ENCODE measurements around the gene GTSE1. TPM values are rescaled to one million over a fixed set of nuclear protein-coding genes. Genes with fewer than 3 reads are reported as not detected.
A peak's percentile ranks its signal among the peaks of the same experiment; 100 is the strongest.

The GTSE1 gene
- total RNA-seq, 2 experiments from 2014 or later, result 67.6 to 76.2 TPM

DNA sequence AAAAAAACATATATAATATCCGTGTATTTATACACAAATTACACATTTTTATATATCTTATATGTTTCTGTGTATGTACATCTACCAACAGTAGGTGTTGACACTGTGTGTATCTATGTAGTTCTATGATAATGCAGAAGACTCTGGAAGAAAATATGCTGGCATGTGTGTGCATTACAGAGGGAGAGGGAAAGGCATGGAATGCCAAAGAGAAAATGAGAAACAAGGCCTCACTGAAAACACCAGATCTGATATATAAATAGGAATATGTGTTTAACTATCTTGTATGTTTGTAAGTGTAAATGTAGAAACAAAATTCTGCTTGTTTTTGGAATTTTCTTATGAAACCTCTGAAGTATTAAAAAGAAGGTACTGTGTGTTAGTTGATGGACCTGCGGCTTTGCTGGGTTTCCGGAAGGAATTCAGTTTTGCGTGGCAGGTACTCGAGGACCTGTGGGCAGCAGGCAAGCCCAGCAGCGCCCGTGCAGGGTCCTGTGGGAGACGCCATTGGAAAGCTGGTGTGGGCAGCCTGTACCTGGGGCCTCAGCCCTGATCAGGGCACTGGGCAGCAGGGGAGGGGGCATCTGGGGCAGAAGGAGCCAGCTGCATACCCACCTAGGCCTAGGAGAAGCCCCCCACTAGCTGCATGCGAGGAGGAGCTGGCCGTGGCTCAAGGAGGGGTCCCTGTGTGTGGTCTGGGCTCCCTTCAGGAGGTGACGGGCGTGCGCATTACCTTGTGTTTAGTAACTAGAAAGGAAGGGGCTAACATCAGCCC lies 31.2 kb downstream of the GTSE1 start:
- no peak overlapping the region for H3K4me3 Mint-ChIP-seq
- H3K36me3 Mint-ChIP-seq (ENCODE audit: low read depth), result peaks cover 61% of the 10 kb centered on the region
- H3K9me3 Mint-ChIP-seq, result no peaks in the 10 kb centered on the region
- ChIA-PET CTCF (no interaction called here), POLR2A (interaction anchor here (1.1 kb wide), 1 partner anchor 9 kb away, joined by 3 read pairs; no protein-coding TSS in a partner anchor)
- DNase-seq, result no peak
- H3K27me3 Mint-ChIP-seq, result no peaks in the 10 kb centered on the region
- no peak overlapping the region for H3K27ac Mint-ChIP-seq
- no peaks in the 10 kb centered on the region for H3K4me1 Mint-ChIP-seq

DNA sequence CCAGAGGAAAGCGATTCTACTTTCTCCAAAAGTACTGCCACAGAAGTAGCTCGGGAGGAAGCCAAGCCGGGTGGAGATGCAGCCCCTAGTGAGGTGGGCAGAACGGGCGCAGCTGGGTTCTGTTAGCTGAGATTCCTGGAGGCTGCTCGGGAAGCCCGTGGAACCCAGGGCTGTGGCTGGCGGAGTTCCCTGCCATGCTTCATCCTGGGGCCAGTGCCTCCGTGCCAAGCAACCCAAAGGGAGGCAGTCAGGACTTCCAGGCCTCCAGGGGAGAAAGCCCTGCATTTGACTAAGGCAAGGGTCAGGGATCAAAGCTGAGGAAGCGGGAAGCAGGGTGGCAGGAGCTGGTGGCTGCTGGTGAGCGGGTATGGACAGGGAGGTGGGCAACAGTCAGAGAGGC lies 32.1 kb downstream of the GTSE1 start:
- H3K4me1 Mint-ChIP-seq, result no peaks in the 10 kb centered on the region
- ChIA-PET POLR2A (interaction anchor here (1.2 kb wide), 1 partner anchor 32 kb away, joined by 3 read pairs; the partner anchor contains the start of gene GTSE1), CTCF (interaction anchor here (0.9 kb wide), 1 partner anchor 29 kb away, joined by 3 read pairs; no protein-coding TSS in a partner anchor)
- no peak for DNase-seq
- H3K36me3 Mint-ChIP-seq (ENCODE audit: low read depth), result peaks cover 62% of the 10 kb centered on the region
- no peak overlapping the region for H3K27ac Mint-ChIP-seq
- no peak overlapping the region for H3K4me3 Mint-ChIP-seq
- no peaks in the 10 kb centered on the region for H3K9me3 Mint-ChIP-seq
- no peaks in the 10 kb centered on the region for H3K27me3 Mint-ChIP-seq

DNA sequence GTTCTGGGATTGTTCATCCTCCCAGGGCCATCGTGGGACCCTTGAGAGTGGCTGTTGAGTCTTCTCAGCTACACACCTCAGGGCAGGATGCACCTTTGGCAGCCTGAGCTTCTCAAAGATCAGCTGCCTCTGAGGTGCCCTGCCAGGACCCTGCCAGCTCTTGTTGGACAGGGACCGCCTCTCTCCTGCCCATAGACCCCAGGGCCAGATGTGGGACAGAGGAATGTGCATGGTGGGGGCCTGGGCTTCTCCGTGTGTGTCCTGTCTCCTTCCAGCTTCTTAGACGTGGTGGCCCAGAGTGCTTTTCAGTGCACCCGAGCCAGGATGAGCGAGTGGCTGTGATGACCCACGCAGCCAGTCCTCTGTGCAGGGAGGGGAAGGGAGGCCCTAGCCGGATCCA lies 32.9 kb downstream of the GTSE1 start:
- Mint-ChIP-seq H3K27ac (no peak overlapping the region), H3K36me3 (ENCODE audit: low read depth) (peaks cover 56% of the 10 kb centered on the region), H3K4me3 (no peak overlapping the region)

DNA sequence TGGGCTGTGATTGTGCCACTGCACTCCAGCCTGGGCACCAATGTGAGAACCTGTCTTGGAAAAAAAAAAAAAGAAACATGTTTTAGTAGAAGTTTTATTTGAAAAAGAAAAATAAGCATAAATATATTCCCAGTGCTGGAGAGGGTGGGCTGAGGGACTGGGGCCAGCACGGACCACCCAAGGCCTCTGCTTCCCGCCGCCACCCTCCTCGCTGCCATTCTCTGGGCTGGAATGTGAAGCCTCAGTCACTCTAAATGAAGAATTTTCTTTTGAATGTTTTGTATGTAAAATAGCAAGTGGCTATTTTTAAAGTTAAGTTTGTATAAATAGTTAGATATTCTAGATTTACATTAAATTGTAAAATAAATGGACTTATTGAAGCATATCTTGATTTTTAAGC lies 33.8 kb downstream of the GTSE1 start:
- no peaks in the 10 kb centered on the region for H3K9me3 Mint-ChIP-seq
- ChIA-PET POLR2A (no interaction called here), CTCF (interaction anchor here (0.7 kb wide), 1 partner anchor 316 kb away, joined by 3 read pairs; no protein-coding TSS in a partner anchor)
- H3K27me3 Mint-ChIP-seq, result no peaks in the 10 kb centered on the region
- peaks cover 8% of the 10 kb centered on the region for H3K4me1 Mint-ChIP-seq
- H3K4me3 Mint-ChIP-seq, result no peak overlapping the region
- peaks cover 53% of the 10 kb centered on the region for H3K36me3 Mint-ChIP-seq (ENCODE audit: low read depth)
- no peak for DNase-seq
- H3K27ac Mint-ChIP-seq, result no peak overlapping the region

More for the DNA sequence above, 32.9 kb downstream of the GTSE1 start:
- Mint-ChIP-seq H3K27me3 (no peaks in the 10 kb centered on the region), H3K9me3 (no peaks in the 10 kb centered on the region), H3K4me1 (peaks cover 4% of the 10 kb centered on the region)
- DNase-seq, result no peak
- ChIA-PET CTCF (interaction anchor here (0.7 to 0.9 kb wide), 2 partner anchors 30 to 315 kb away, joined by 3 read pairs; no protein-coding TSS in a partner anchor), POLR2A (interaction anchor here (1.2 kb wide), 1 partner anchor 33 kb away, joined by 3 read pairs; the partner anchor contains the start of gene GTSE1)

DNA sequence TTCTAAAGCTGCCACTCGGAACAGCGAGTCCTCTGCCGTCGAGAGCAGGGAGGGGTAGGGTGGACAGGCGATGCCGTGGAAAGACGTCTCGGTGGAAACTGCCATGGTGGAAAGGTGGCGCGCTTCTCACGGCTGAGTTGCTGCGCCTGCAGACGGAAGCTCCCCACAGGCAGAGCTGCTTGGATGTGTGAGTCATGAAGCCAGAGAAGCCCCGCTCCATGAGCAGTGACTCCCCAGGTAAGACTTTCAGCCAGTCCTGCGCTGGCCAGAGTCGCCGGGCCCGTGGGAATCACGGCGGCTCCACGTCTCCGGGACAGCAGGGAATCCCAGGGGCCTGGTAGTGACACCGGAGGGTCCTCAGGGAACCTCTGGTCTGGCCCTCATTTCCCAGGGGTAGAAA lies 34.8 kb downstream of the GTSE1 start:
- Mint-ChIP-seq H3K4me3 (no peak overlapping the region), H3K27me3 (no peaks in the 10 kb centered on the region), H3K36me3 (ENCODE audit: low read depth) (peaks cover 52% of the 10 kb centered on the region), H3K4me1 (peaks cover 11% of the 10 kb centered on the region), H3K27ac (no peak overlapping the region), H3K9me3 (no peaks in the 10 kb centered on the region)
- POLR2A ChIA-PET, result interaction anchor here (1.1 kb wide), 1 partner anchor 35 kb away, joined by 3 read pairs; the partner anchor contains the start of gene GTSE1
- DNase-seq, result no peak
- CTCF ChIA-PET, result no interaction called here

DNA sequence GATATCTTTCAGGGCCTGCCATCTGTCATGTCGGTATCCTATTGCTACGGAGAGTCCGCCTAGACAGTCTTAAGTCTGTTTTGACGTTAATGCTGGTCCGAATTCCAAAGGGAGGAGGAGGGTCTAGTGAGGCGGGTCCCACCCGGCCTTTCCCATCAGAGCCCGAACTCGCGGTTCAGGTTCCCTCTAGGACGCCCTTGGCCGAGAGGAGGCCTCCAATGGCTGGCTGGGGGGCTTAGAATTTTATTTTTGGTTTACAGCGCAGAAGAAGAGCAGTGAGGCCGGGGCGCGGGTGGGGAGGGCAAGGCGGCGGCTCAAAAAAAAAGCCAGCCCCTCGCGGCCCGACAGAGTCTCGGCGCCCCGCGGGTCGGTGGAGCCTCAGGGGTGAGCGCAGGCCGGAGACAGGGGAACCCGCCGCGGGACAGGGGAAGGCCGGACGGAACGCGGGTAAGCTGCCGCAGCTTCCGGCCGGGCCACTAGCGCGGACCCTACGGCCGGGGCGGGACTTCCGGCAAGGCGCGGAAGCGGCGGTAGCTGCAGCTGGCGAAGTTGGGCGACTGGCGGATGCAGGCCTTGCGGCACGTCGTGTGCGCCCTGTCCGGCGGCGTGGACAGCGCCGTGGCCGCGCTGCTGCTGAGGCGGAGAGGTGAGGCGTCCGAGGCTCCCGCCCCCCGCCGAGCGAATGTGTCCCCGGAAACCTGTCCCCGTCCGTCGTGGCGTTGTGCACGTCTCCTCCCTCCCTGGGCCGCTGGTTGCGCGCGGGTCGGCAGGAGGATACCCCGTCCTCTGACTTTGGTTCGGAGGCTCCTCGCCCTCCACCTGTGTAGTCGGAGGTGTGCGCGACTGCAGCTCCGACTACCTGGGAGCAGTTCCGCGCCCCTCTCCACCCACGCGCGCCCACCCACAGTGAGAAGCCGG lies 38.8 kb downstream of the GTSE1 start, which contains the start of gene TRMU:
Gene TRMU, plus strand, starts transcription at position 514 of the 918 bp plus-strand sequence. Its CDS starts 51 bp downstream, at position 565.
- peak within 1 kb of the TSS; percentile 92 for H3K4me3 Mint-ChIP-seq
- POLR2A ChIA-PET, result interaction anchor here (0.9 to 2.7 kb wide), 8 partner anchors 7 to 186 kb away, joined by 3 to 16 read pairs (median 4); partner anchors contain the start of gene GTSE1
- H3K27me3 Mint-ChIP-seq, result no peaks in the 10 kb centered on the region
- H3K27ac Mint-ChIP-seq, result peak within 1 kb of the TSS; percentile 86
- H3K36me3 Mint-ChIP-seq (ENCODE audit: low read depth), result peaks cover 54% of the 10 kb centered on the region
- no peaks in the 10 kb centered on the region for H3K9me3 Mint-ChIP-seq
- H3K4me1 Mint-ChIP-seq, result peaks cover 33% of the 10 kb centered on the region
- peak; percentile 81 for DNase-seq
- CTCF ChIA-PET, result interaction anchor here (1.1 to 1.8 kb wide), 3 partner anchors 32 to 329 kb away, joined by 5 to 6 read pairs (median 5); no protein-coding TSS in a partner anchor

DNA sequence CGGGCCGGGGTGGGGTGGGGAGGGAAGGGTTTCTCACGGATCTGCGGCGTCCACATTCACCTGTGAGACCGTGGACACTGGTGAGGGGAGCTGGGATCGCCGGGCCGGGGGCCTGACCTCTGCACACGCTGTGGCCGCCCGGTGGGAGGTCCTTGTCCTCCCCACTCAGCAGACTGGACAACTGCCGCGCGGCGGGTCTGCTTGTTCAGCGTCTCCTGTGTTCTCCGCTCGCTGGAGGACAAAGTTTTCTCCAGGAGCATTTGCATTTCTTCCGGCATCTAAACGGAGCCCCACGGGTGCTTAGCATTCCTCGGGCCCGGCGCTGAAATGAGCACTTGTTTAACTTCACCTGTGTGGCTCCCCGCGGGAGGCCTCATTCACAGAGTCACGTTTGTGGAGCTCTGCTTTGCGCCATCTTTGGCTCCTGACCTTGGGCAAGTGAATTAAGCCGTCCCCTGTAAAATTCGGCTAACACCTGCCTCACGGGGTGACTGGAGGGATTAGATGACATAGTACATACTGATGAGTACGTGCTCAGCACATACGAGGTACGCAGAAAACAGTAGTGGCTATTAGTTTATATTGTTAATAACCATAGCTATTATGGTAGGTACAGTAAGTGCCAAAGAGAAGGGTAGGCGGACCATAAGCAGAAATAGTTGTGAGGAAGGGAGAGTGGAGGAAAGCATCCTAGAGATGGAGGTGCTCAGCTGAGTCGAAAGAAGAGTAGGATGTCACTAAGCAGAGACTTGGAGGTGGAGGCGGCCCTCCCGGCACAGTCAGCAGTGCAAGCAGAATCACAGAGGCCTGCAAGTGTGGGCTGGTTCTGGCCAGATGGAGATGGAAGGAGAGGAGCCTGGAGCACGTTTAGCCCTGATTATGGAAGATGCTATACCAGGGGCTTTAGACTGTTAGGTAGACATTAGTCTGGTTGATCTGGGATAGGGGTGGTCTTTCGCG lies 39.7 kb downstream of the GTSE1 start:
- H3K27me3 Mint-ChIP-seq, result no peaks in the 10 kb centered on the region
- POLR2A ChIA-PET, result interaction anchor here (0.9 to 2.7 kb wide), 8 partner anchors 8 to 187 kb away, joined by 3 to 16 read pairs (median 4); partner anchors contain the start of gene GTSE1

DNA sequence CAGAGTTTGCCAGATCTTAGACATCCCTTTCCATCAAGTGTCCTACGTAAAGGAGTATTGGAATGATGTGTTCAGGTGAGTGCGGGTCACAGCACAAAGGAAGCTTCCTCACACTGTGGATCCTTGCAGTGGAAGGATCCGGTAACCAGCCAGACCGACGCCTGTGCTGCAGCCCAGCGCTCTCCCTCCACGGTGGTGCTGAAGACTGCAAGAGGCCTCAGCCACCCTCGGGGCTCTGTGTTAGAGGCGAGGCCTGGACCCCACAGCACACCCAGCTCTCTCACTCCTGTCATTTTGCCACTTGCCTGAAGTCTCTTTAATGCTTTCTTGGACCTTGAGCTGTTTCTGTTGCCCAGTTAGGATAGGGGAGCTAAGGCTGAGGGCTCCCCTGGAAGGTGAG lies 41.2 kb downstream of the GTSE1 start:
- no peak overlapping the region for H3K27ac Mint-ChIP-seq
- no peaks in the 10 kb centered on the region for H3K9me3 Mint-ChIP-seq
- no peak overlapping the region for H3K4me3 Mint-ChIP-seq
- peaks cover 53% of the 10 kb centered on the region for H3K36me3 Mint-ChIP-seq (ENCODE audit: low read depth)
- POLR2A ChIA-PET, result no interaction called here
- no peak for DNase-seq
- CTCF ChIA-PET, result no interaction called here
- H3K27me3 Mint-ChIP-seq, result no peaks in the 10 kb centered on the region
- H3K4me1 Mint-ChIP-seq, result peaks cover 33% of the 10 kb centered on the region

More for the DNA sequence above, 39.7 kb downstream of the GTSE1 start:
- H3K9me3 Mint-ChIP-seq, result no peaks in the 10 kb centered on the region
- peak overlapping the region; percentile 92 for H3K4me3 Mint-ChIP-seq
- DNase-seq, result no peak
- peaks cover 50% of the 10 kb centered on the region for H3K36me3 Mint-ChIP-seq (ENCODE audit: low read depth)
- H3K27ac Mint-ChIP-seq, result peak overlapping the region; percentile 84
- H3K4me1 Mint-ChIP-seq, result peaks cover 33% of the 10 kb centered on the region
- CTCF ChIA-PET, result interaction anchor here (0.6 to 1.8 kb wide), 5 partner anchors 23 to 330 kb away, joined by 3 to 6 read pairs (median 4); no protein-coding TSS in a partner anchor

DNA sequence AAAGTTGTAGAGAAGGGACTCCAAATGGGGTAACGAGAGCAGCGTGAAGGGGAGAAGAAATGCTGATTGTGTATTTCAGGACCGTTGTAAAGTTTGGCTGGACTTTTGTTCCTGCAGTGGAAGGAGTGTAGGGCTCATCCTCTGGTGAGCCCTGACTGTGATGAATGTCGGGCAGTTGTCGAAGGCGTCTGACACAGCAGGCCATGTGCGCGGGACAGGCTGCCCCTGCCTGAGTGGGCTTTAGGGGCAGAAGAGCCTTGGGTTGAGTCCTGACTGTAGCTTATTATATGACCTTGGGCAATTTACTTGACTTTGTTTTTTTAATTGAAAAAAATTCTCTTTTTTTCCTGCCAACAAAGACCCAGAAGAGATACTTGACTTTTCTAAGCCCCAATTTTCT lies 42.0 kb downstream of the GTSE1 start:
- Mint-ChIP-seq H3K36me3 (ENCODE audit: low read depth) (peaks cover 51% of the 10 kb centered on the region), H3K27ac (no peak overlapping the region), H3K27me3 (no peaks in the 10 kb centered on the region), H3K9me3 (no peaks in the 10 kb centered on the region), H3K4me3 (no peak overlapping the region), H3K4me1 (peaks cover 33% of the 10 kb centered on the region)
- ChIA-PET POLR2A (no interaction called here), CTCF (no interaction called here)
- DNase-seq, result no peak

DNA sequence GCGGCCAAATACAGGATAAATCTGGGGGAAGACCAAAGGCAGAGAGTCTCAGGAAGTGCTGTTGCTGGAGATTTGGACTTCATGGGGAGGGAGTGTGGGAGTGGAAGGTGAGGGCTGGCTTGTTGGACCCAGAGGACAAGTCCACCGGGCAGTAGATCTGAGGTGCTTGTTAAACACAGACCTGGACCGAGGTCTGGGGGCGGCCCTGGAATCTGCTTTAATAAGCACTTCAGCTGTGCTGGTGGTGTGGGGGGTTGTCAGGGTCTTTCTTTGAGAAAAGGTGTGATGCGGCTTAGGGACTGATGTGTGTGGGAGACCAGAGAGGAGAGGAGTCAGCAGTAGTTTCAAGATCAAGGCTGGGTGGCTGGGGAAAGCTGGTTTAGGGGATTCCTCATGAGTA lies 43.3 kb downstream of the GTSE1 start:
- DNase-seq, result no peak
- peaks cover 62% of the 10 kb centered on the region for H3K36me3 Mint-ChIP-seq (ENCODE audit: low read depth)
- no peak overlapping the region for H3K27ac Mint-ChIP-seq
- no peaks in the 10 kb centered on the region for H3K27me3 Mint-ChIP-seq
- no peaks in the 10 kb centered on the region for H3K9me3 Mint-ChIP-seq
- H3K4me1 Mint-ChIP-seq, result peaks cover 27% of the 10 kb centered on the region
- CTCF ChIA-PET, result interaction anchor here (1.5 kb wide), 1 partner anchor 28 kb away, joined by 6 read pairs; no protein-coding TSS in a partner anchor
- POLR2A ChIA-PET, result no interaction called here
- no peak overlapping the region for H3K4me3 Mint-ChIP-seq

DNA sequence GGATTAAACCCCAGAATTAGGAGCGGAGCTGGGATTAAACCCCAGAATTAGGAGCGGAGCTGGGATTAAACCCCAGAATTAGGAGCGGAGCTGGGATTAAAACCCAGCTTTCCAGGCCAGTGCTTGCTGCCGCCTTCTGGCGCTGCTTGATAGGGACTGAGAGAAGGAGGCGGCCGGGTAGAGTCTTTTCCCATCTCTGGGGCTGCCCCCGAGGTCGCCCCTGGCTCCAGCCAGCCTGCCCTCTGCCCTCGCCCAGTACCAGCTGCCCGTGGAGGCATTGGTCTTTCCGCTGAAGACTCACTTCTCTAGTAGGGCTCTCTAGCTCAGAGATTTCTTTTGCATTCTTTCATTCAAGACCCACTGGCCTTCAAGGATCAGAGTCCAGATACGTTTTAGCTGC lies 44.0 kb downstream of the GTSE1 start:
- H3K36me3 Mint-ChIP-seq (ENCODE audit: low read depth), result peaks cover 65% of the 10 kb centered on the region
- H3K4me1 Mint-ChIP-seq, result peaks cover 25% of the 10 kb centered on the region
- no peak overlapping the region for H3K4me3 Mint-ChIP-seq
- no peaks in the 10 kb centered on the region for H3K27me3 Mint-ChIP-seq
- no peaks in the 10 kb centered on the region for H3K9me3 Mint-ChIP-seq
- ChIA-PET POLR2A (no interaction called here), CTCF (interaction anchor here (1.5 kb wide), 1 partner anchor 27 kb away, joined by 6 read pairs; no protein-coding TSS in a partner anchor)
- no peak for DNase-seq
- H3K27ac Mint-ChIP-seq, result no peak overlapping the region

Data from activated CD4-positive, alpha-beta memory T cell treated with anti-CD3 and anti-CD28 coated beads, Interleukin-2, amount 10 ng/mL, durations not matched to agents 7 days and 5 days (primary cell).